GM21737 (cell line): ENCODE results near the gene NLRP4.

ENCODE experiments used
- ATAC-seq: cut with Tn5 transposase; IDR thresholded peaks from one replicate; pipeline ENCODE4 v1.9.1; 2021; ENCODE audit warnings: mild to moderate bottlenecking, moderate library complexity; ENCODE audit not compliant: unreplicated experiment

NLRP4 gene

GRCh38 chr19:55836340-55836739 is at the start of gene NLRP4:
Gene NLRP4, plus strand, starts transcription at chr19:55836540. Its CDS starts 15,541 bp downstream, at chr19:55852081.
- no peak for ATAC-seq

DNA sequence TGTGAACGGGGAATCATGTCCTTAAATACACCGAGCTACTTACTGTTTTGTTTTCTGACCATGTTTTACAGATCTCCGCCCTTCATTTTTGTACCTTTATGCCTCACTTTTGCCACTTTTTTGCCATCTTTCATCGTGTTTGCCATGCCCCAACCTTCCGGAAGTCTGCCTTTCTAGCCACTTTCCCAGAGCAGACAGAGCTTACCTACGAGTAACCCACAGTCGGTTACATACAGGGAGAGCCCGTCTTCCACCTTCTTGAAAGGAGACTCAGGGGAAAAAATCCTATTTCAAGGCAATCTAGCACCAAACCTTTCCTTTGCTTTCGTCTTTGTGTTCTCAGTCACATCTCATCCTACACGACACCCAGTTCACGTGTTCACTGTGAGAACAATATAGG is 41.3 kb upstream of the NLRP4 start:
- ATAC-seq: no peak

DNA sequence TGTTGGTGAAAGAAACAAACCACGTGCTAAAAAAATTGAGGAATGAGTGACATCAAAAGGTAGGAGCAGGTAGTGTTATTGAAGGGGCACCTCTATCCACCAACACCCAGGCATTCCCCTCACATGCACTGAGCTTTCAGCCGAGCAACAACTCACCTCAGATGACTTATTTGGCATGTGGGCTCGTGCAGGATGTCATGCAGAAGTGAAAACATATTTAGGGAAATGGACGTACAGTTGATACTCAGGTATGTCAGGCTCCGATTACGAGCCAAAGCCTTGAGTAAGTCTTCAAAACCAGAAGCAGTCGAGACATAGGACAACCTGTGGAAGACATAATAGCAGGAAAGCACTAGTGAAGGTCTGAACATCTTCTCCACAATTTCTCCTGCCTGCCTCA is 34.9 kb upstream of the NLRP4 start:
- ATAC-seq: no peak

- no peak for ATAC-seq
These were observed 34.1 kb upstream of the NLRP4 start for GRCh38 chr19:55802281-55802680.

DNA sequence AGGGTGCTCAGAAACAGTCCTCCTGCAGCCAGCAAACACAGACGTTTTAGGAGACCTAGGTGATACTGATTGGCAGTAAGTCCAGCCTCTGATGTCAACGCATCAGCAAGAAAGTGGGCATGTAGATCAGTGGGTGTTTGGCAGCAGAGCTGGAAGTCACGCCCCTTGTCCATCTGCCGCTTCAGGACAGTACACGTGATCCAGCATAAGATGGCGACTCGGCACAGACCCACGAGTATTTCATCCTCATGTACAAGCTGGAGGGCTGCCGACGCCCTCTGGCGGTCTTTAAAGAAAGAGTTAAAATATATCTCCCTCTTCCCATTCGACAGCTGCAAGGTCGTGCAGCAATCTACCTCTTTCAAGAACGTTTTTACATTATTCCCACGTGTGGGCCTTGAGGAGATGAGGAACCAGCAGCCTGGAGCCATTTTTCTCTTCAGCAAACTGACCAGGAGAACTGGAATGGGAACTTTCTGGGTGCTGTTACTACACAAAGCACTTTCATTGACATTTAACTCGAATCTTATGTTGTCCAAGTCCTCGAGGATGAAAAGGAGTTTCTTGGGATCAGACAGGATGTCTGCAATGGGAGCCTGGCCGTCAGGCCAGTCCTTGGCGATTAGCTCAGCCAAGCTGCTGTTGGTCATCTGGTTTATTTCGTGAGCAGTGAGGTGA is 26.8 kb upstream of the NLRP4 start:
- ATAC-seq: no peak

- ATAC-seq: no peak
These were observed 25.0 kb upstream of the NLRP4 start for GRCh38 chr19:55811340-55811739.

- no peak for ATAC-seq
These were observed 23.9 kb upstream of the NLRP4 start for GRCh38 chr19:55812449-55812848.

GRCh38 chr19:55813906-55814305 is 22.4 kb upstream of the NLRP4 start:
- ATAC-seq: no peak

DNA sequence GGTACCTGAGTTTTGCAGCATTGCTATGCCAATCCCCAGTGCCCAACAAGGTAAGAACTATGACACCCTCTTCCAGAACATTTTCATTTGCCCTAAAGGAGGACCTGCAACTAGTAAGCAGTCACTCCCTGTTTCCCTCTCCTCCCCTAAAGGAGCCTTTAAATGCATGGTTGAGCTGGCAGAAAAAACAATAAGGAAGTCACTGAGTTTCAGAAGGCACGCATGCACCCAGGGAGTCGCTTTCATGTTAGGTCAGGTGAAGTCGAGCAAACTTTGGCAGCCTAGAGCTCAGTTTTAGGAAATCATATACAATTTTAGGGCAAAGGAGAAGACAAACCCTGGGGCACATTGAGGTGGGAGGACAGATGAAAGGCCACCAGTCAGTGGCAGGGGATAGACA is 16.3 kb upstream of the NLRP4 start:
- ATAC-seq: no peak

GRCh38 chr19:55830656-55831055 is 5.7 kb upstream of the NLRP4 start:
- ATAC-seq: no peak

GRCh38 chr19:55831846-55832245 is 4.5 kb upstream of the NLRP4 start, which contains the start of gene NLRP11:
Gene NLRP11, minus strand, starts transcription at chr19:55831999. Its CDS starts 13,825 bp downstream, at chr19:55818174.
- ATAC-seq: no peak

- ATAC-seq: no peak
These were observed 3.7 kb upstream of the NLRP4 start for GRCh38 chr19:55832676-55833075.

GRCh38 chr19:55838251-55838650 is 1.9 kb downstream of the NLRP4 start:
- no peak for ATAC-seq

DNA sequence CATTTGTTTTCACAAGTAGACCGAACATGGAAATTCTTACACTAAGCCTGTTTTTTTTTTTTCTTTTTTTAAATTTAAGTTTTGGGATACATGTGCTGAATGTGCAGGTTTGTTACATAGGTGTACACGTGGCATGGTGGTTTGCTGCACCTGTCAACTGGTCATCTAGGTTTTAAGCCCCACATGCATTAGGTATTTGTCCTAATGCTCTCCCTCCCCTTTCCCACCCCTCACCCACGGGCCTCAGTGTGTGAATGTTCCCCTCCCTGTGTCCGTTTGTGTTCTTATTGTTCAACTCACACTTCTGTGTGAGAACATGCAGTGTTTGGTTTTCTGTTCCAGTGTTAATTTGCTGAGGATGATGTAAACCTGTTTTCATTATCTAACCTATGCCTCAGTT is 2.6 kb downstream of the NLRP4 start:
- ATAC-seq: no peak

- ATAC-seq: no peak
These were observed 18.8 kb downstream of the NLRP4 start for GRCh38 chr19:55855160-55855559.

- no peak for ATAC-seq
These were observed 20.8 kb downstream of the NLRP4 start for GRCh38 chr19:55857149-55857548.

DNA sequence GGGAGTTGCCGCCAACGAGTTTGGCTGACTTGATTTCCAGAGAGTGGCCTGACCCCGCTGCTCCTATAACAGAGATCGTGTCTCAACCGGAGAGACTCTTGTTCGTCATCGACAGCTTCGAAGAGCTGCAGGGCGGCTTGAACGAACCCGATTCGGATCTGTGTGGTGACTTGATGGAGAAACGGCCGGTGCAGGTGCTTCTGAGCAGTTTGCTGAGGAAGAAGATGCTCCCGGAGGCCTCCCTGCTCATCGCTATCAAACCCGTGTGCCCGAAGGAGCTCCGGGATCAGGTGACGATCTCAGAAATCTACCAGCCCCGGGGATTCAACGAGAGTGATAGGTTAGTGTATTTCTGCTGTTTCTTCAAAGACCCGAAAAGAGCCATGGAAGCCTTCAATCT is 21.6 kb downstream of the NLRP4 start:
- ATAC-seq: no peak

- no peak for ATAC-seq
These were observed 22.1 kb downstream of the NLRP4 start for GRCh38 chr19:55858401-55858800.

GRCh38 chr19:55858969-55859368 is 22.6 kb downstream of the NLRP4 start:
- no peak for ATAC-seq

- ATAC-seq: no peak
These were observed 30.2 kb downstream of the NLRP4 start for GRCh38 chr19:55866521-55866920.

DNA sequence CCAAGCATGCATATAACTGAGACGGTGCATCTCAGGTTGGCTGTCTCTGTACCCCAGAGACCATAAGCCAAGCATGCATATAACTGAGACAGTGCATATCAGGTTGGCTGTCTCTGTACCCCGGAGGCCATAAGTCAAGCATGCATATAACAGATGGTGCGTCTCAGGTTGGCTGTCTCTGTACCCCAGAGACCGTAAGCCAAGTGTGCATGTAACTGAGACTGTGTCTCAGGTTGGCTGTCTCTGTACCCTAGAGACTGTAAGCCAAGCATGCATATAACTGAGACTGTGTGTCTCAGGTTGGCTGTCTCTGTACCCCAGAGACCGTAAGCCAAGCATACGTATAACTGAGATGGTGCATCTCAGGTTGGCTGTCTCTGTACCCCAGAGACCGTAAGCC is 30.8 kb downstream of the NLRP4 start:
- ATAC-seq: no peak

DNA sequence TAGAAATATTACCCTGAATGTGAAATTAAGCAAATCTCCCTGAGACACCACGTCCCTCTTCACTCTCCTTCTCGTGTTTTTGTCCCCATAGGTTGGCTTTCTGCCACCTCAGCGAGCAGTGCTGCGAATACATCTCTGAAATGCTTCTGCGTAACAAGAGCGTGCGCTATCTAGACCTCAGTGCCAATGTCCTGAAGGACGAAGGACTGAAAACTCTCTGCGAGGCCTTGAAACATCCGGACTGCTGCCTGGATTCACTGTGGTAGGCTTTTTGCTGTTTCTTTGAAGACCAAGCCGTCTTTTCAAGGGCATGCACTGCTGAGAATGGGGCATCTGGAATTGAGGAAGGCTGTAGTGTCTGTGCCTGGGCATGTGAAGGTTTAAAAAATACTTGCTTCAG is 34.4 kb downstream of the NLRP4 start:
- ATAC-seq: no peak

- no peak for ATAC-seq
These were observed 40.9 kb downstream of the NLRP4 start for GRCh38 chr19:55877211-55877610.
